Aorta (tissue), 5 donors: ENCODE results near the gene SAMD4B. TPM values are rescaled to one million over a fixed set of nuclear protein-coding genes. Genes with fewer than 3 reads are reported as not detected.

Experiments
- ATAC-seq: fragments of 200-7000 bp; cut with Tn5 transposase; one replicate; pipeline ENCODE4 v1.9.1; 2022; ENCODE audit warnings: moderate library complexity; ENCODE audit not compliant: low FRiP score
- DNase-seq, 2 donors: peaks; one replicate each; pipeline ENCODE4 v3.0.0-alpha.2; 2020
- H3K27ac ChIP-seq, 2 donors: one replicate each; pipeline ENCODE4 v1.5.1; 2013; ENCODE audit warnings: low read length in 2 of 2, mild to moderate bottlenecking in 2 of 2, moderate library complexity in 2 of 2, control low read depth in 1 of 2, inconsistent platforms in 1 of 2, low read depth in 1 of 2
- H3K27me3 ChIP-seq, 2 donors: one replicate each; pipeline ENCODE4 v1.6.1; 2013; ENCODE audit warnings: control low read depth in 1 of 2, low read length in 1 of 2, mild to moderate bottlenecking in 1 of 2, moderate library complexity in 1 of 2; ENCODE audit not compliant: insufficient read depth in 2 of 2, control insufficient read depth in 1 of 2
- H3K36me3 ChIP-seq, 2 donors: one replicate each; pipeline ENCODE4 v1.6.1; 2013; ENCODE audit warnings: control low read depth in 1 of 2, low read length in 1 of 2, mild to moderate bottlenecking in 1 of 2; ENCODE audit not compliant: insufficient read depth in 2 of 2, control insufficient read depth in 1 of 2
- H3K4me1 ChIP-seq, 2 donors: one replicate each; pipeline ENCODE4 v1.6.1; 2013; ENCODE audit warnings: low read length in 2 of 2, control low read depth in 1 of 2, mild to moderate bottlenecking in 1 of 2, moderate library complexity in 1 of 2; ENCODE audit not compliant: insufficient read depth in 2 of 2, control insufficient read depth in 1 of 2
- H3K4me3 ChIP-seq, 2 donors: one replicate each; pipeline ENCODE4 v1.5.1; 2013; ENCODE audit warnings: low read length in 2 of 2, control low read depth in 1 of 2, mild to moderate bottlenecking in 1 of 2
- H3K9me3 ChIP-seq: one replicate; pipeline ENCODE4 v1.6.1; 2013; ENCODE audit warnings: mild to moderate bottlenecking, low read length; ENCODE audit not compliant: control insufficient read depth
- WGBS, 2 donors: extraction: QIAGEN DNeasy Blood & Tissue Kit; methylation state at CpG; one replicate each; pipeline ENCODE4 v1.1.7; 2013; 5-methylcytosine and 5-hydroxymethylcytosine counted together
- intact Hi-C, 2 donors: fragments of 100-400 bp; cut with DNase I; formaldehyde crosslinking; loops; one replicate each; pipeline versions ENCODE4 v1.14.2 to v1.15.0; 2022
- polyA plus RNA-seq, 2 donors: library from polyadenylated mRNA; stranded (reverse); fragments of 200-250 nt; gene quantifications; one replicate each; pipeline ENCODE4 v1.2.3, GENCODE V29; 2013
- total RNA-seq, 2 donors: library from RNA; stranded (reverse); fragmentation: NEBNext Ultra II Directional; extraction: Animal tissue kit (Norgen Biotek cat#: 25700); gene quantifications; one replicate each; pipeline ENCODE4 v1.2.1, GENCODE V29; 2021
- donor health status: healthy with polysubstance abuse.
- donor health status: Bipolar disorder and iron deficiency.
- donor health status: DM: no; HTN: no; CAD: no.
- donor health status: DM: no; HTN: no; CAD: no.
- donor health status: DM: yes; HTN: yes; CAD: no.

Gene SAMD4B
- total and polyA plus RNA-seq, 4 donors = 33.6 to 120 (median 105) TPM

DNA sequence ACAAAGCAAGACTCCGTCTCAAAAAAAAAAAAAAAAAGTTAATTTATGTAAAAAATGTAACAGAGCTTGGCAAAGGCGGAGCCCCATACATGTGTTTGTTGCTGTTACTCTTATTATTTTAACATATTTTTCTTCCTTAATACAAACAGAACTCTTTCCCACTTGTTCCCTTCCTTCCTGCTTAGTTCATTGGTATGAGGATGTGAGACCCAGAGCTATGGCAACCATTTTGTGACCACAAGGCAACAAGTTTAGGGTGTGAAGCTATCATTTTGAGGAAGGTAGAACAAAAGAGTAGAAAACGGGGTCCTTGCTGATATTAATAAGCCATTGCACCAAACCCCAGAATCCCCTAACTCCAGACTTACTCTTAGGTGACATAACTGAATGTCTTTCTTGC, 40.7 kb upstream of the SAMD4B start:
- H3K4me3 ChIP-seq = no peak overlapping the region
- intact Hi-C loops = no loop called here
- no peaks in the 10 kb centered on the region for H3K4me1 ChIP-seq
- H3K27ac ChIP-seq = no peak overlapping the region
- WGBS, 2 donors = 86 to 88% methylated on average over 3 of the region's 3 CpGs
- H3K27me3 ChIP-seq = no peaks in the 10 kb centered on the region
- H3K36me3 ChIP-seq = no peaks in the 10 kb centered on the region
- H3K9me3 ChIP-seq = no peaks in the 10 kb centered on the region
- ATAC-seq (no peak), DNase-seq (no peak)

DNA sequence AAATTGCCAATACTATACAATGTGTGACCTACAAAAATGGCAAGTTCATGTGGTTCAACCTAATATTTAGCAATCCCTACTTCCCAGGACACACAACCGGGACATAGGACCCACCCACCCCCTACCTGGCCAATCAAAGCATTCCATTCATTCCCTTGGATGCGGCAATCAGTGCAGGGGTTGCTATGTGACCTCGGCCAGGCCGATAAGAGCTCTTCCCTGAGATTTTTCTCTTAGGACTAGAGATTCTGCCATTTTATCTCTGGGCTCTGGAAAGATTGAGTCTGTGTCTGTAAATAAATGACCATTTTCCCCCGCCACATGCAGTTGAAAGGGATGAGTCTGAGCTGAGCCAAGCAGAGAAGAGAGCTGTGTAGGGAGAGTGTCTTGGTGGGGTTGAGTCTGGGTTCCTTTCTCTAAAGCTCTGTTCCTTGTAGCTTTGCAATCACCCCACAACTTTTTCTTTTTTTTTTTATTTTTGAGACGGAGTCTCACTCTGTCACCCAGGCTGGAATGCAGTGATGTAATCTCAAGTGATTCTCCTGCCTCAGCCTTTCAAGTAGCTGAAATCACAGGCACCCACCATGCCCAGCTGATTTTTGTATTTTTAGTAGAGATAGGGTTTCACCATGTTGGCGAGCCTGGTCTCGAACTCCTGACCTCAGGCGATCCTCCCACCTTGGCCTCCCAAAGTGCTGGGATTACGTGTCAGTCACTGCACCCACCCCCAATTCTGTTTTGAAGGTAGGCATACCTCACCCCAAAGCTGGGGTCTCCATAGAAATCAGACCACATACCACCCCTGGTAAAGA, 38.6 kb upstream of the SAMD4B start:
- intact Hi-C loops = no loop called here

DNA sequence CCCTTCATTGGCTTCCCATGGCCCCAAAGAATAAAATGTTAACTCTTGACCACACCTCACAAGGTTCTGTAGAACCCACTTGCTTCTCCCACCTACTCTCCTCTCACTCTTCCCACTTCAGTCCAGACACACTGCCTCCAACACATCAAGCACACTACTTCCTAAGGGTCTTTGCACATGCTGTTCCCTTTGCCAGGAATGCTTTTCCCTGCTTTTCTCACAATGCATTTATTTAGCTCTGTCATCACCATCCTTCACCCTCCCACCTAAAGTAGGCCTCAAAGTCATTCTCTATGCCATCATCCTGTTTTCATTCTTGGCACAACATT, 38.1 kb upstream of the SAMD4B start:
- intact Hi-C loops = no loop called here
- Histone ChIP-seq H3K4me1 (no peaks in the 10 kb centered on the region), H3K9me3 (no peaks in the 10 kb centered on the region), H3K27me3 (no peaks in the 10 kb centered on the region), H3K4me3 (no peak overlapping the region), H3K36me3 (no peaks in the 10 kb centered on the region), H3K27ac (no peak overlapping the region)
- no peak for DNase-seq
- no peak for ATAC-seq

More for the DNA sequence above, 38.6 kb upstream of the SAMD4B start:
- Histone ChIP-seq H3K36me3 (no peaks in the 10 kb centered on the region), H3K4me3 (no peak overlapping the region), H3K4me1 (no peaks in the 10 kb centered on the region), H3K9me3 (no peaks in the 10 kb centered on the region), H3K27ac (no peak overlapping the region), H3K27me3 (no peaks in the 10 kb centered on the region)
- ATAC-seq (no peak), DNase-seq (peak; percentile 3 to 12)
- 37 to 39% methylated on average over 10 of the region's 10 CpGs for WGBS, 2 donors

DNA sequence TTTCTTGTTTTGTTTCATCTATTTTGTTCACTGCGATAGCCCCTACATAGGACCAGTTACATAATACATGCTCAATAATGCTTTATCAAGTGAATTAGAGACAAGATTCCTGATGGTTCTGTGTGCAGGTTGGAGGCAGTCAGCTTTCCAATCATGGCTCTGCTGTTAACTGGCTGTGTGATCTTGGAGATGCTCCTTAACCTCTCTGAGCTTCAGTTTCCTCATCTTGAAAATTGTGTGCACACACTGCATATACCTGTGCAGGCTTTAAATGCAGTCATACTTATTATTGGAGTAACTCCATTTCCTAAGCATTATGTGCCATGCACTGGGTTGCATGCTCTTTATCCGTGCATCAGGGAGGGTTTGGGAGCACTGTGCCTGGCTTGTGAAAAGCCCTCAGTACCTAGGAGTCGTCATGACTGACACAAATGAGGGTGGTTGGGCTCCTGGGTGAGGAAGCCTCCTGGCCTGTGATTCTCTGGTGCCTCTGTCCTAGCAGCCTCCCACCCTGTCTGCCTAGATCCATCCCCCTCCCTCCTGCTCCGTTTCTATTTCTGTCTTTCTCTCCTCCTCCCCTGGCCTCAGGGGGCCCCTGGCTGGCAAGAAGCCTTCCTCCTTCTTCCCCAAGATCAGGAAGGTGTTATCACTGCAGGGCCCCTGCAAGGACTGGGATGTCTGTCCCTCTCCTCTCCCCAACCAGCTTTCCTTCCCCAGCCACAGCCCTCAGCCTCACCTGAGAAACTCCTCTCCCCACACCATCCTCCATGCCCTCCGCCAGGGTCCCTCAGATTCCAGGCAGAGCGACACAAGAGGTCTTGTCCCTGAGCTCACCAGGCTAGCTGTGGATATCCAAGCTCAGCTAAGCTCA, 37.3 kb upstream of the SAMD4B start:
- H3K36me3 ChIP-seq = no peaks in the 10 kb centered on the region
- H3K27me3 ChIP-seq = no peaks in the 10 kb centered on the region
- 39 to 42% methylated on average over 6 of the region's 6 CpGs for WGBS, 2 donors
- H3K4me1 ChIP-seq = no peaks in the 10 kb centered on the region
- peak; percentile 21 to 30 for DNase-seq
- intact Hi-C loops = no loop called here
- ATAC-seq = no peak
- H3K4me3 ChIP-seq = no peak overlapping the region
- no peaks in the 10 kb centered on the region for H3K9me3 ChIP-seq
- no peak overlapping the region for H3K27ac ChIP-seq

DNA sequence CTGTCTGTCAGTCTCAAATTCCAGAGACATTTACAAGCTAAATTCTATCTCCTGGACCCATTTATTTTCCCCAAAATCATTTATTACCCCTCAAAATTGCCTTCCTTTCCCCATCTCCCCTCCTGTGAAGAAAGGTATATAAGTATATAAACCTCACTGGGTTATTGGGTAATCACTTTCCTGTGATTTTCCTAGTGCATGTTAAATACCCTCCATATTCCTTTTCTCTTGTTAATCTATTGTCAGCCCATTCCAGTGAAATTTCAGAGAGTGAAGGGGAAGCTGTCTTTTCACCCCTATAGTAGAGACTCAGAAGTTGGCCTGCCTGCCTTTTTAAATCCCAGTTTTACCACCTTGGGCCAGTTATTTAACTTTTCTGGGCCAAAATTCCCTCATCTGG, 36.1 kb upstream of the SAMD4B start:
- Histone ChIP-seq H3K4me3 (no peak overlapping the region), H3K9me3 (no peaks in the 10 kb centered on the region), H3K27me3 (no peaks in the 10 kb centered on the region), H3K27ac (no peak overlapping the region), H3K36me3 (no peaks in the 10 kb centered on the region), H3K4me1 (no peaks in the 10 kb centered on the region)
- DNase-seq (no peak), ATAC-seq (no peak)
- intact Hi-C loops = no loop called here

DNA sequence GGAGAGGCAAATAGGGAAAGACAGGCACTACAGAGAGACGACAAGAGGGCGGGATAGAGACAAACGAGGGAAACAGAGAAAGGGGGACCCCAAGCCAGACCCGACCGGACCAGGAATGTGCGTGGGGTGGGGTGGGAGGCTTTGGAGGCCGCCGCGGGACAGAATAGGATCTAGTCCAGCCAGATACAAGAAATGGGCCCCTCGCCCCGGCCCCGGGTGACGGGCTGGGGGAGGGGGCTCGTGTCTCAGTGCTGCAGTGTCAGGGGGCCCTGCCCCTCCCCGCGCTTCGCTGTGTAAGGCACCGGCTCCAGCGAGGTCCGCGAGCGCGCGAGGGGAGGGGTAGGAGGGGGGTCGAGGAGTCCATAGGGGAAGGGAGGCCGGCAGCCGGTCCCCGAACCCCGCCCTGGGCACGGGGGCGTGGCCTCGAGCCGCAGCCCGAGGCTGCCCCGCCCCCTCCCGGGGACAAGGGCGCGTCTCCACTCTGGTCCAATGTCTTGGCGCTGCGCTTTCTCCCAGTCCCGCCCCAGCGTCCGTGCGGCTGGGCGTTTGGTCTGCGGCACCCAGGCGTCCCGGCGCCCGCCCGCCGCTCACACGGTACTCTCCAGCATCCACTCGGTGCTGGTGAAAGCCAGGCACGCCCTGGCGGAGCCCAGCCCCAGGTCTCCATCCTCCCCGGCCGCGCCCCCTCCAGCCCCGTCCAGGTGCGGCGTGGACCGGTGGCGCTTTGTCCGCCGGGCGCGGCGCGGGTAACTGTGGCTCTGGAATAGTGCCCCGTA, 35.0 kb upstream of the SAMD4B start:
- H3K36me3 ChIP-seq = no peaks in the 10 kb centered on the region
- H3K27ac ChIP-seq = no peak overlapping the region
- intact Hi-C loops = no loop called here
- 18 to 20% methylated on average over 59 to 71 of the region's 71 CpGs for WGBS, 2 donors
- peak; percentile 42 to 74 for DNase-seq
- no peaks in the 10 kb centered on the region for H3K4me1 ChIP-seq
- H3K4me3 ChIP-seq = no peak overlapping the region
- no peaks in the 10 kb centered on the region for H3K9me3 ChIP-seq
- H3K27me3 ChIP-seq = no peaks in the 10 kb centered on the region
- ATAC-seq = peak; percentile 70

DNA sequence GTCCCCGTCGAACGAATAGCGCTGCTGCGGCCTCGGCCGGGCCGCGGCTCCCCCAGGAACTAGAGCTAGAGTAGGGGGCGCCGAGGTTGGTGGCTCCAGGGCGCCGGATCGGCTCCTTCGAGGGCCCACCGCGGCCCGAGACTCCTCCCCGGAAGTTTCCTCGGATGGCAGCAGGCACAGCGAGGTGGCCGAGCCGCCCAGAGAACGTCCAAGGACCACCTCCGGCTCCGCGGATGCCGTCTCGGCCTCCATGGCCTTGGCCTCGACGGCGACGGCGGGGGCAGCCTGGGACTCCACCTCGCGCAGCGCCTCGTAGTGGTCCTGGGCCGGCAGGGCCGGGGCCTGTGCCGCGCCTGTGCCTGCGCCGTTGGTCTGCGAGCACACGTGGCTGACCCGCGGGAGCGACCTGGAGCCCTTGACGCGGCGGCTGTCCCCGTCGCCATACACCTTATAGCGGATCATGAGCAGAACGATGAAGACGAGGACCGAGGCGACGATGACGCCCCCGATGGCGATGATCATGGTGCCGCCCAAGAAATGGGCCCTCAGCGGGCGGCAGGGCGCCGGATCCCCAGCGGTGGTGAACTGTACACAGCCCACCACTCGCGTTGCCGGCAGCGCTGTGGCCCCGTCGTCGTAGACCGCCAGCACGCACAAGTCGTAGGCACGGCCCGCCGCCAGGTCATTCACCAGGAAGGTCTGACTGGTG, 34.2 kb upstream of the SAMD4B start:
- no peak overlapping the region for H3K4me3 ChIP-seq
- DNase-seq = peak; percentile 40 to 77
- no peaks in the 10 kb centered on the region for H3K36me3 ChIP-seq
- no peak overlapping the region for H3K27ac ChIP-seq
- H3K9me3 ChIP-seq = no peaks in the 10 kb centered on the region
- no peaks in the 10 kb centered on the region for H3K4me1 ChIP-seq
- ATAC-seq = no peak
- intact Hi-C loops = no loop called here
- no peaks in the 10 kb centered on the region for H3K27me3 ChIP-seq
- 20 to 23% methylated on average over 82 of the region's 82 CpGs for WGBS, 2 donors

DNA sequence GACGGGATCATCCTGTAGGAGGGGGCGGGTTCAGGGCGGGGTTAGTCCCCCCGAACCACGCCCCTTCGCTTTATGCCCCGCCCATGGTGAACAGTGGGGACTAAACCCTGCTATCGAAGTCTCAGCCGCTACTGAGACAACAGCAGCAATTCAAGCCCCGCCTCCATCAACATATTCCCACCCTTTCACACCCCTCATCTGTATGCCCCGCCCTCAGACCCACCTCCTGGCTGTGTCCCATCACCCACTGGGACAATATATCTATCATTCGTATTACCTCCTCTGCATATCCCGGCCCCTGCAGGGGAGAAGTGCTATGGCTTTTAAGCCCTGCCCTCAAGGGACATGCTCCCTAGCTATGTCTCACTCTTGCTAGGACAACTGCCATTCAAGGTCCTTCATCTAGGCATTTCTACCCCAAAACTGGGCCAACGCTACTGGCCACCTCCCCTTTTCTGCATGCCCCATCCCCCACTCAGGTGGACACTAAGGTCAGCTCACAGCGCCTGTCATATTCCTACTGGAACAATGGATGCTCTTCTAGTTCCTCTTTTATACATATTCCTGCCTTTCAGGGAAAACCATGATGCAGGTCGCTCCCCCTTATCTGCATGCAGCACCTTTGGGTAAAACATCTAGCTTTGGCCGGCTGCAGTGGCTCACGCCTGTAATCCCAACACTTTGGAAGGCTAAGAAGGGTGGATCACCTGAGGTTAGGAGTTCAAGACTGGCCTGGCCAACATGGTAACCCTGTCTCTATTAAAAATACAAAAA, 33.5 kb upstream of the SAMD4B start:
- H3K36me3 ChIP-seq = no peaks in the 10 kb centered on the region
- intact Hi-C loops = no loop called here
- no peaks in the 10 kb centered on the region for H3K9me3 ChIP-seq
- H3K27me3 ChIP-seq = no peaks in the 10 kb centered on the region
- ATAC-seq (no peak), DNase-seq (peak in 1 of 2 donors; percentile 16)
- WGBS, 2 donors = 47 to 48% methylated on average over 18 of the region's 18 CpGs
- H3K4me3 ChIP-seq = no peak overlapping the region
- no peaks in the 10 kb centered on the region for H3K4me1 ChIP-seq
- H3K27ac ChIP-seq = no peak overlapping the region
